ENCODE measurements around the gene OVCA2. TPM values are rescaled to one million over a fixed set of nuclear protein-coding genes. Genes with fewer than 3 reads are reported as not detected.
"Not testable (repeated sequence)": the region's sequence is repeated elsewhere in the genome, so short reads cannot be mapped to it uniquely, and the experiment has no call there.

The OVCA2 gene
- total and polyA plus RNA-seq, 12 donors: 37.2 to 155 (median 64.0) TPM

DNA sequence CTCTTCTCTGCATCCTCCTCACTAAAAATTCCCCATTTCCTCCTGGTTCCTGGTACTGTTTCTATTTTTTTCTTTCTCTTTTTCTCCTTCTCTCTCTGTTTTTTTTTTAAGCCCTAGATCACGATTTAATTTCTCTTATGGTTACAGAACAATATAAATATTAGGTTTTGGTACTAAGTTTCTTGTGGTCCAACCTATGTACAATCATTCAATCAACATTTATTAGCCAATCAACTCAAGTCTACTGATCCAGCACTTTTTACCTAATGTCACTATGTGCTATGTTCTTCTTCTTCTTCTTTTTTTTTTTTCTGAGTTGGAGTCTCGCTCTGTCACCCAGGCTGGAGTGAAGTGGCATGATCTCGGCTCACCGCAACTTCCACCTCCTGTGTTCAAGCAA, 29.3 kb upstream of the OVCA2 start:
- WGBS, 4 donors: 92 to 96% (median 93%) methylated on average over 4 of the region's 4 CpGs
- Histone ChIP-seq H3K27me3 (no peaks in the 10 kb centered on the region), H3K9me3 (replicated peaks in 1 of 3) (no peaks in the 10 kb centered on the region), H3K36me3 (replicated peaks in 1 of 2) (no peaks in the 10 kb centered on the region), H3K4me1 (replicated peaks in 1 of 2) (peaks cover 2 to 18% of the 10 kb centered on the region in 2 donors), H3K27ac (peak overlapping the region in 2 of 5 donors; percentile 28 to 41), H3K4me3 (no peak overlapping the region)
- DNase-seq: no peak
- TF ChIP-seq POLR2A (IDR thresholded peaks at IDR 0.05): no peak
- TF ChIP-seq, protein P1, sequence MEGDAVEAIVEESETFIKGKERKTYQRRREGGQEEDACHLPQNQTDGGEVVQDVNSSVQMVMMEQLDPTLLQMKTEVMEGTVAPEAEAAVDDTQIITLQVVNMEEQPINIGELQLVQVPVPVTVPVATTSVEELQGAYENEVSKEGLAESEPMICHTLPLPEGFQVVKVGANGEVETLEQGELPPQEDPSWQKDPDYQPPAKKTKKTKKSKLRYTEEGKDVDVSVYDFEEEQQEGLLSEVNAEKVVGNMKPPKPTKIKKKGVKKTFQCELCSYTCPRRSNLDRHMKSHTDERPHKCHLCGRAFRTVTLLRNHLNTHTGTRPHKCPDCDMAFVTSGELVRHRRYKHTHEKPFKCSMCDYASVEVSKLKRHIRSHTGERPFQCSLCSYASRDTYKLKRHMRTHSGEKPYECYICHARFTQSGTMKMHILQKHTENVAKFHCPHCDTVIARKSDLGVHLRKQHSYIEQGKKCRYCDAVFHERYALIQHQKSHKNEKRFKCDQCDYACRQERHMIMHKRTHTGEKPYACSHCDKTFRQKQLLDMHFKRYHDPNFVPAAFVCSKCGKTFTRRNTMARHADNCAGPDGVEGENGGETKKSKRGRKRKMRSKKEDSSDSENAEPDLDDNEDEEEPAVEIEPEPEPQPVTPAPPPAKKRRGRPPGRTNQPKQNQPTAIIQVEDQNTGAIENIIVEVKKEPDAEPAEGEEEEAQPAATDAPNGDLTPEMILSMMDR (IDR thresholded peaks at IDR 0.05): no peak
- intact Hi-C loops (cut with DNase I): no loop called here

DNA sequence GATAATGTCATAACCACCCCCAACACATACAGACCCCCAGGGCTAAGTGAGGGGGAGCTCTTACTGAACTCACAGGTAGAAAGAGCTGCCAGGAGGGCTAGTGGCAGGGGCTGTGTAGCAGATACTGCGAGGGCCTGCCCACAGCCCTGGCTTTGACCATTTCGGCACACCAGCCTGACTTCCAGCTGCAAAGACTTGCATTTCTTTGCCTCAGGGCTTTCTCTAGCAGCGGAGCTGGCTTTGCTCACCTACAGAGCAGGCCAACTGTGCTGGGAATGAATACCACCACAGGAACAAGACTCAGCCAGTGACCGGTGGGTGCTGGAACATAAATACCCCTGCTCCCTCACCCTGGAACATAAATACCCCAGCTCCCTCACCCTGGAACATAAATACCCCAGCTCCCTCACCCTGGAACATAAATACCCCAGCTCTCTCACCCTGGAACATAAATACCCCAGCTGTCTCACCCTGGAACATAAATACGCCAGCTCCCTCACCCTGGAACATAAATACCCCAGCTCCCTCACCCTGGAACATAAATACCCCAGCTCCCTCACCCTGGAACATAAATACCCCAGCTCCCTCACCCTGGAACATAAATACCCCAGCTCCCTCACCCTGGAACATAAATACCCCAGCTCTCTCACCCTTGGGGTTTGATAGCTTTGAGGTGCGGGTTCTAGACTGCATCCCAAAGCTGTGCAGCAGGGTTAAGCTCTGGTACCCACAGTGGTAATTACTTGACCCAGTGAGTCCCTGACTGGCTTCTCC, 28.4 kb upstream of the OVCA2 start:
- Histone ChIP-seq H3K27ac (peak overlapping the region in 1 of 5 donors; percentile 10), H3K4me1 (replicated peaks in 1 of 2) (peaks cover 0 to 16% of the 10 kb centered on the region in 2 donors)
- DNase-seq; H3K27me3 ChIP-seq; intact Hi-C loops (cut with DNase I); H3K4me3 ChIP-seq; H3K9me3 ChIP-seq (replicated peaks in 1 of 3); H3K36me3 ChIP-seq (replicated peaks in 1 of 2): not testable (repeated sequence)
- 93 to 97% (median 97%) methylated on average over 3 to 6 of the region's 6 CpGs for WGBS, 4 donors

DNA sequence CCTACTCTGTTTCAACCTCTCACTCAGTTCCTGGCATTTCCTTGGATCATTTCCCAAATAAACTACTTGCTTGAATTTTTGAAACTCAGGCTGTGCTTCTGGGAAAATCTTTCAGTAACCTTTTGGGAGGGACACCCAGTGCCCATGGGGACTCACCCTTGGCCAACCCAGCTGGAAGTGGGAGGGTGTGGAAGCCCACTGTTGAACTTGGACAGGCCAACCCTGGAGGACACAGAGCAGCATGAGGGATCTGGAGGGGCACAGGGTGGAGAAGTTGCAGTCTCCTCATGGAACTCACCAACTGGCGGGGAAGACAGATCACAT, 27.9 kb upstream of the OVCA2 start:
- no peak for DNase-seq
- no peak for TF ChIP-seq POLR2A (IDR thresholded peaks at IDR 0.05)
- TF ChIP-seq, protein P1 (IDR thresholded peaks at IDR 0.05): no peak
- Histone ChIP-seq H3K4me1 (replicated peaks in 1 of 2) (peaks cover 0 to 16% of the 10 kb centered on the region in 2 donors), H3K9me3 (replicated peaks in 1 of 3) (no peaks in the 10 kb centered on the region), H3K36me3 (replicated peaks in 1 of 2) (no peaks in the 10 kb centered on the region), H3K27ac (no peak overlapping the region), H3K4me3 (no peak overlapping the region), H3K27me3 (no peaks in the 10 kb centered on the region)
- 94 to 100% (median 100%) methylated on average over 1 of the region's 1 CpG for WGBS, 4 donors
- intact Hi-C loops (cut with DNase I): no loop called here

DNA sequence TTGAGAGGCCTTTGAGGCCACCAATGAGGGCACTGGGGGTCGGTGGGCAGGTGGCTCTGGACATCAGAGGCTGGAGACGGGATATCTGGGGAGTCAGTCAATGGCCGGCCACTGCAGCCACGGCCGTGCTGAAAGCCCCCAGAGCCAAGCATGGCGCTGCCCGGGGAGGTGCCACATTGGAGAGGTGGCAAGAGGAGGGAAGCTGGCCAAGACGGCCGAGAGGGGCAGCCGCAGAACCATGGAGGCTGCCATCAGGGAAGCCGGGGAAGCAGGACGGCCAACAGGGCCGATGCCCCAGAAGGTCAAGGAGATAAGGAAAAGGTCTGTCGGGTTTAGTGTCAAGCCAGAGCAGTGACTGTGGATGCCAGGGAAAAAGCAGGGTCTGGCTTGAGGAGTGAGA, 26.5 kb upstream of the OVCA2 start:
- Histone ChIP-seq H3K4me1 (replicated peaks in 1 of 2) (peaks cover 0 to 16% of the 10 kb centered on the region in 2 donors), H3K27me3 (no peaks in the 10 kb centered on the region), H3K27ac (no peak overlapping the region), H3K36me3 (replicated peaks in 1 of 2) (no peaks in the 10 kb centered on the region), H3K4me3 (no peak overlapping the region), H3K9me3 (replicated peaks in 1 of 3) (no peaks in the 10 kb centered on the region)
- no peak for TF ChIP-seq POLR2A (IDR thresholded peaks at IDR 0.05)
- TF ChIP-seq, protein P1 (IDR thresholded peaks at IDR 0.05): no peak
- 68 to 74% (median 70%) methylated on average over 7 to 14 of the region's 14 CpGs for WGBS, 4 donors
- intact Hi-C loops (cut with DNase I): no loop called here
- DNase-seq: no peak

DNA sequence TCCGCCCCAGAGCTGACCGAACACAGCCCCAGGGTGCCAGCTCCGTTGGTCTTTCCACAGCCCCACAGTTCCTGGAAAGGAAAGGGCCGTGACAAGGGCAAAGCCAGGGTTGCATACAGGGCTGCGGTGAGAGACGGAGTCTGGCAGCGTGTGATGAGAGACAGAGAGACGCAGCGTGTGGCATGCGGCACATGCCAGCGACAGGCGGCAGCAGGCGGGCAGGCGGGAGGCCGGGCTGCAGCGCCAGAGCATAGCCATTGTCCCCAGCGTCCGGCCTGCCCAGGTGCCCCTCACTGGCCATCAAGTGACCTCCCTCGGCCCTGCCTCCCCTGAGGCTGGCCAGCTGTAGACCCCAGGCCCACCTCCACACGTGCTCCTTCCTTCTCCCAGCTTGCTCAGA, 25.3 kb upstream of the OVCA2 start:
- Histone ChIP-seq H3K4me3 (no peak overlapping the region), H3K4me1 (replicated peaks in 1 of 2) (peaks cover 0 to 15% of the 10 kb centered on the region in 2 donors), H3K27me3 (no peaks in the 10 kb centered on the region), H3K36me3 (replicated peaks in 1 of 2) (no peaks in the 10 kb centered on the region), H3K27ac (no peak overlapping the region), H3K9me3 (replicated peaks in 1 of 3) (no peaks in the 10 kb centered on the region)
- intact Hi-C loops (cut with DNase I): no loop called here
- no peak for DNase-seq
- 83 to 92% (median 91%) methylated on average over 2 to 20 of the region's 20 CpGs for WGBS, 4 donors
- TF ChIP-seq, protein P1 (IDR thresholded peaks at IDR 0.05): no peak
- TF ChIP-seq POLR2A (IDR thresholded peaks at IDR 0.05): no peak

Measured in adrenal gland (tissue), 12 donors.